Prostate gland (tissue), 2 donors: Measurements from ENCODE around the gene ABCA7. TPM values are rescaled to one million over a fixed set of nuclear protein-coding genes. Genes with fewer than 3 reads are reported as not detected.

Source experiments
- DNase-seq: peaks from one replicate; pipeline ENCODE4 v3.0.0-alpha.2; 2019; ENCODE audit warnings: low spot score
- H3K27ac ChIP-seq, 2 donors: fragments of 200-600 bp; sonication (generic); 2 replicates each; pipeline ENCODE4 v1.5.1; 2017 to 2019
- H3K27me3 ChIP-seq: fragments of 200-600 bp; sonication (generic); replicated peaks from 2 replicates; pipeline ENCODE4 v1.5.1; 2019; ENCODE audit not compliant: insufficient read depth
- H3K36me3 ChIP-seq, 2 donors: fragments of 200-600 bp; sonication (generic); 1 replicate in 1 of 2; 2 replicates in 1 of 2; pipeline versions ENCODE4 v1.5.1 to v1.8.1; 2017 to 2019
- H3K4me1 ChIP-seq: fragments of 200-600 bp; sonication (generic); replicated peaks from 2 replicates; pipeline ENCODE4 v1.5.1; 2019
- H3K4me3 ChIP-seq, 2 donors: fragments of 200-600 bp; sonication (generic); 2 replicates each; pipeline ENCODE4 v1.5.1; 2017 to 2019
- H3K9me3 ChIP-seq: fragments of 200-600 bp; sonication (generic); 2 replicates; pipeline ENCODE4 v1.5.1; 2017
- CTCF ChIP-seq, 4 experiments: fragments of 200-600 bp in 2 of 4; fragments of 450-650 bp in 2 of 4; sonication (generic) in 2 of 4; IDR thresholded peaks; 1 replicate in 3 of 4; 2 replicates in 1 of 4; pipeline ENCODE4 v1.5.1; 2016 to 2019; ENCODE audit warnings: antibody characterized with exemption in 4 of 4, mild to moderate bottlenecking in 2 of 4, moderate library complexity in 2 of 4
- POLR2A ChIP-seq: fragments of 450-650 bp; IDR thresholded peaks from one replicate; pipeline ENCODE4 v1.6.1; 2016; ENCODE audit warnings: antibody characterized with exemption, mild to moderate bottlenecking
- POLR2AphosphoS5 ChIP-seq: sonication (generic); formaldehyde crosslinking; IDR thresholded peaks from one replicate; pipeline ENCODE4 v1.6.1; 2017; ENCODE audit warnings: antibody characterized with exemption
- WGBS: methylation state at CpG from one replicate; pipeline ENCODE4 v1.1.5; 2018; 5-methylcytosine and 5-hydroxymethylcytosine counted together
- intact Hi-C: fragments of 100-400 bp; cut with DNase I; formaldehyde crosslinking; loops from one replicate; pipeline ENCODE4 v1.14.2; 2022
- total RNA-seq, 2 donors: library from RNA; depleted of rRNA; stranded (reverse); fragments of >200 nt; gene quantifications; one replicate each; pipeline ENCODE4 v1.1.0, GENCODE V29; 2016

Gene ABCA7
- total RNA-seq, 2 donors from 2014 or later, result 16.2 to 25.1 TPM

- intact Hi-C loops, result no loop called here
- Histone ChIP-seq H3K27me3 (no peaks in the 10 kb centered on the region), H3K4me3 (peak overlapping the region; percentile 97), H3K27ac (peak overlapping the region; percentile 98 to 99), H3K9me3 (no peaks in the 10 kb centered on the region), H3K36me3 (no peaks in the 10 kb centered on the region), H3K4me1 (peaks cover 2% of the 10 kb centered on the region)
- no peak for DNase-seq
- 2% methylated on average over 31 of the region's 36 CpGs for WGBS
- TF ChIP-seq POLR2AphosphoS5 (peak; percentile 17), POLR2A (no peak)
Measured at GRCh38 chr19:1026783-1027649, 12.9 kb upstream of the ABCA7 start.

- DNase-seq, result no peak
- intact Hi-C loops, result loop anchor here (2.0 kb wide), 1 partner anchor 73 kb away; no protein-coding TSS in a partner anchor
Measured at GRCh38 chr19:1027650-1028061, 12.3 kb upstream of the ABCA7 start.

GRCh38 chr19:1028062-1028926 lies 11.6 kb upstream of the ABCA7 start:
- H3K4me1 ChIP-seq, result peaks cover 2% of the 10 kb centered on the region

More at GRCh38 chr19:1027650-1028061, 12.3 kb upstream of the ABCA7 start:
- 7% methylated on average over 12 of the region's 16 CpGs for WGBS
- peak overlapping the region; percentile 98 to 99 for H3K27ac ChIP-seq
- peak overlapping the region; percentile 97 for H3K4me3 ChIP-seq
- no peaks in the 10 kb centered on the region for H3K9me3 ChIP-seq
- H3K27me3 ChIP-seq, result no peaks in the 10 kb centered on the region
- no peak for TF ChIP-seq POLR2A
- no peak for TF ChIP-seq POLR2AphosphoS5
- TF ChIP-seq CTCF (IDR thresholded peaks at IDR 0.05), result no peak
- H3K4me1 ChIP-seq, result peaks cover 2% of the 10 kb centered on the region
- H3K36me3 ChIP-seq, result peaks cover 0 to 6% of the 10 kb centered on the region in 2 donors

GRCh38 chr19:1032264-1032867 lies 7.5 kb upstream of the ABCA7 start:
- no peak for DNase-seq
- 83% methylated on average over 20 of the region's 20 CpGs for WGBS
- Histone ChIP-seq H3K4me3 (no peak overlapping the region), H3K27me3 (no peaks in the 10 kb centered on the region), H3K27ac (no peak overlapping the region), H3K36me3 (peaks cover 2 to 13% of the 10 kb centered on the region in 2 donors), H3K9me3 (no peaks in the 10 kb centered on the region), H3K4me1 (peaks cover 2% of the 10 kb centered on the region)
- no peak for TF ChIP-seq POLR2AphosphoS5
- TF ChIP-seq CTCF (IDR thresholded peaks at IDR 0.05), result no peak
- TF ChIP-seq POLR2A, result no peak
- intact Hi-C loops, result loop anchor here (10.0 kb wide), 1 partner anchor 212 kb away; the partner anchor contains the start of genes ATP5F1D and MIDN

More at GRCh38 chr19:1028062-1028926, 11.6 kb upstream of the ABCA7 start:
- peak; percentile 68 for TF ChIP-seq POLR2A
- TF ChIP-seq CTCF (IDR thresholded peaks at IDR 0.05), result no peak
- TF ChIP-seq POLR2AphosphoS5, result no peak
- intact Hi-C loops, result loop anchor here (2.0 kb wide), 1 partner anchor 73 kb away; no protein-coding TSS in a partner anchor
- H3K27ac ChIP-seq, result peak overlapping the region; percentile 98 to 99
- 2% methylated on average over 32 of the region's 58 CpGs for WGBS
- DNase-seq, result peak; percentile 75
- H3K27me3 ChIP-seq, result no peaks in the 10 kb centered on the region
- H3K9me3 ChIP-seq, result no peaks in the 10 kb centered on the region
- peaks cover 1 to 12% of the 10 kb centered on the region in 2 donors for H3K36me3 ChIP-seq
- H3K4me3 ChIP-seq, result peak overlapping the region; percentile 97
